ENCODE data around the gene MALRD1.

MALRD1 gene

DNA sequence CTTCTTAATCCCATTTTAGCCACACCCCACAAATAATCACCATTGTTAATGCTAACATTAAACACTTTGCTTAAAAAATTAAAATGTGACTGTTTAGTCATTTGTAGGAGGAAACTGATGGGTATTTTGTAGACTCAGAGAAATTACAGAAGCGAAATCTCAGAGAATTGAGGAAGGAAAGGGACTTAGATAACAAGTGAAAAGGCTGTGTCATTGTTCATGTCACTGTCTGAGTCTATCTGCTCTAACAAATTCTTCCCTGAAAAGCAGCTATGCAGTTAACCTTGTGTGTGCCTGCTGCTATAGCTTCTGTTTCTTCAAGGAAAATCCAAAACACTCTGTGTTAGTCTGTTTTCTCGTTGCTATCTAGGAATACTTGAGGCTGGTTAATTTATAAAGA, 726.7 kb downstream of the MALRD1 start:
- no peak for DNase-seq (ENCODE audit: low read depth in 2 of 2)
- H3K4me3 ChIP-seq (replicated peaks in 1 of 2; ENCODE audit: low read depth in 2 of 2, low read length in 2 of 2) = no peak overlapping the region
- TF ChIP-seq, protein P1, sequence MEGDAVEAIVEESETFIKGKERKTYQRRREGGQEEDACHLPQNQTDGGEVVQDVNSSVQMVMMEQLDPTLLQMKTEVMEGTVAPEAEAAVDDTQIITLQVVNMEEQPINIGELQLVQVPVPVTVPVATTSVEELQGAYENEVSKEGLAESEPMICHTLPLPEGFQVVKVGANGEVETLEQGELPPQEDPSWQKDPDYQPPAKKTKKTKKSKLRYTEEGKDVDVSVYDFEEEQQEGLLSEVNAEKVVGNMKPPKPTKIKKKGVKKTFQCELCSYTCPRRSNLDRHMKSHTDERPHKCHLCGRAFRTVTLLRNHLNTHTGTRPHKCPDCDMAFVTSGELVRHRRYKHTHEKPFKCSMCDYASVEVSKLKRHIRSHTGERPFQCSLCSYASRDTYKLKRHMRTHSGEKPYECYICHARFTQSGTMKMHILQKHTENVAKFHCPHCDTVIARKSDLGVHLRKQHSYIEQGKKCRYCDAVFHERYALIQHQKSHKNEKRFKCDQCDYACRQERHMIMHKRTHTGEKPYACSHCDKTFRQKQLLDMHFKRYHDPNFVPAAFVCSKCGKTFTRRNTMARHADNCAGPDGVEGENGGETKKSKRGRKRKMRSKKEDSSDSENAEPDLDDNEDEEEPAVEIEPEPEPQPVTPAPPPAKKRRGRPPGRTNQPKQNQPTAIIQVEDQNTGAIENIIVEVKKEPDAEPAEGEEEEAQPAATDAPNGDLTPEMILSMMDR (IDR thresholded peaks at IDR 0.05; ENCODE audit: low read depth, low read length) = no peak

DNA sequence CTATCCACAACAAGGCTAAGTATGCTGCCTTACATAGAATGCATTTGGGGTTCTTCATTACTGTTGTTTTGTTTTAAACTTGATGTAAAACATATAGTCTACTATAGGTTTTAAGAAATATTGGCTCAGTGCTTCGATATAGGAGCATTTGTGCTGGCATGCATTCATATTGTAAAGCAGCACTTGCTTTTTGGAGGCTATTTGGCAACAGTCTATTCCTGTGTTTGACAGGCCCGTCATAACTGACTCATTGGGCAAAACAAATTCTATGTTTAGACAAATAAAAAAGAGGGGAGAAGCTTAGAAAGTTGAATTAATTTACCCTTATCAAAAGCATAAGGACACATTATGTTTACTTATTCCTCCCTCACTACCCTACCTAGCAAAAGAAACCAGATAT, 729.2 kb downstream of the MALRD1 start:
- TF ChIP-seq, protein P1 (IDR thresholded peaks at IDR 0.05; ENCODE audit: low read depth, low read length) = no peak
- no peak overlapping the region for H3K4me3 ChIP-seq (replicated peaks in 1 of 2; ENCODE audit: low read depth in 2 of 2, low read length in 2 of 2)
- DNase-seq (ENCODE audit: low read depth in 2 of 2) = no peak

DNA sequence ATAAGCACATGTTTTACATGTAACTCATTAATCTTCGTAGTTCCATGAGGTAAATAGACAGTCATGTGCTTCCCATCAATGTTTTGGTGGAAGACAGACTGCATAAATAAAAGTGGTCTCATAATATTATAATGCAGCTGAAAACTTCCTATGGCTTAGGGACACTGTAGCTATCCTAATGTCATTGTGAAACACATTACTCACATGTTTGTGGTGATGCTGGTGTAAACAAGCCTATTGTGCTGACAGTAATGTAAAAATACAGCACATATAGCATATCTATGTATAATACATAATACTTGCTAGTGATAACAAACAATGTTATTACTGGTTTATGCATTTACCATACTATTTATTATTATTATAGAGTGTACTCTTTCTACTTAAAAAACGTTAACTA, 730.4 kb downstream of the MALRD1 start:
- H3K4me3 ChIP-seq (replicated peaks in 1 of 2; ENCODE audit: low read depth in 2 of 2, low read length in 2 of 2) = no peak overlapping the region
- TF ChIP-seq, protein P1 (IDR thresholded peaks at IDR 0.05; ENCODE audit: low read depth, low read length) = no peak
- DNase-seq (ENCODE audit: low read depth in 2 of 2) = no peak

DNA sequence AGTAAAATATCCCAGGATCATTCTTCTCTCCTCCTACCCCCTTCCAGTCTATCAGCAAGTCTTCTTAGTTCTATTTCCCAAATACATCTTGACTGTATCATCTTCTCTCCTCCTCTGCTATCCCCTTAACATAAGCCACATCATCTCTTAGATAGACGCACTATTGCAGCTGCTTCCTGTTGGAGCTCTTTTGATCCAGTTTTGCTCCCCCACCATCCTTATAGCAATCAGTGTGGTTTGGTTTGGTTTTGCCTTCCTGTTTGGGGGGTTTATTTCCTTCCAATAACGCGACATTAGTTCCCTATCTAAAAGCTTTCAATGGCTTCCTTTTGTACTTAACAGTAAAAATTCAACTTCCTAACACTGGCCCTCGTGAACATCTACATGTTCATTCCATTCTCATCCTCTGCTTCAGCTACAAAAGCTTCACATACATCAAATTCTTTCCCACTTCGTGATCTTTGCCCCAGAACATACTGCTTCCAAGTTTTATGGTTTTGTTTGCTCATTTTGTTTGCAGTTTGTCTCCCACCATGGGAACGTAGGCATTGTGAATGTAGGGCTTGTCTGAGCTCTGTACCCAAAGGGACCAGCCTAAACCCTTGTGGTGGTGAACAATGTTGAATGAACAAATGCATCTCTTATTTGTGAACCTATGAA, 734.0 kb downstream of the MALRD1 start:
- no peak overlapping the region for H3K4me3 ChIP-seq (replicated peaks in 1 of 2; ENCODE audit: low read depth in 2 of 2, low read length in 2 of 2)
- no peak for DNase-seq (ENCODE audit: low read depth in 2 of 2)
- TF ChIP-seq, protein P1 (IDR thresholded peaks at IDR 0.05; ENCODE audit: low read depth, low read length) = no peak

DNA sequence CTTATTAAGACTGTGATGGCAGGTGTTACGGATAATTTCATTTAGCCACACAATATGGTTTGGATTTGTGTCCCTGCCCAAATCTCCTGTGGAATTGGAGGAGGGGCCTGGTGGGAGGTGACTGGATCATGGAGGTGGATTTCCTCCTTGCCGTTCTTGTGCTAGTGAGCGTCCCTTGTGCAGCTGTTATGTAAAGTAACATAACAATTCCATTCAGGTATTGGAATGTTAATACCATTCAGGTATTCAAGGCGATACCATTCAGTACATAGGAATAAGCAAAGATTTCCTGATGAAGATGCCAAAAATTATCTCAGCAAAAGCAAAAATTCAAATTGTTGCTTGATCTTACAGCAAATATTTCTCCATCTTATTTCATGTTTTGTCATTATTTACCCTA, 735.1 kb downstream of the MALRD1 start:
- no peak for DNase-seq (ENCODE audit: low read depth in 2 of 2)
- TF ChIP-seq, protein P1 (IDR thresholded peaks at IDR 0.05; ENCODE audit: low read depth, low read length) = no peak
- H3K4me3 ChIP-seq (replicated peaks in 1 of 2; ENCODE audit: low read depth in 2 of 2, low read length in 2 of 2) = no peak overlapping the region
